Lower leg skin (tissue), 3 donors: ENCODE measurements around the gene WWTR1.

Source experiments
- POLR2A ChIP-seq, 2 donors: fragments of 450-650 bp; IDR thresholded peaks; one replicate each; pipeline ENCODE4 v1.6.1; 2016 to 2017; ENCODE audit warnings: antibody characterized with exemption in 2 of 2, mild to moderate bottlenecking in 1 of 2, moderate library complexity in 1 of 2
- TF ChIP-seq, protein P1 (sequence below), 3 donors: fragments of 450-650 bp; IDR thresholded peaks; one replicate each; pipeline ENCODE4 v1.5.1; 2016; ENCODE audit warnings: antibody characterized with exemption in 3 of 3, mild to moderate bottlenecking in 3 of 3, moderate library complexity in 2 of 3

DNA sequence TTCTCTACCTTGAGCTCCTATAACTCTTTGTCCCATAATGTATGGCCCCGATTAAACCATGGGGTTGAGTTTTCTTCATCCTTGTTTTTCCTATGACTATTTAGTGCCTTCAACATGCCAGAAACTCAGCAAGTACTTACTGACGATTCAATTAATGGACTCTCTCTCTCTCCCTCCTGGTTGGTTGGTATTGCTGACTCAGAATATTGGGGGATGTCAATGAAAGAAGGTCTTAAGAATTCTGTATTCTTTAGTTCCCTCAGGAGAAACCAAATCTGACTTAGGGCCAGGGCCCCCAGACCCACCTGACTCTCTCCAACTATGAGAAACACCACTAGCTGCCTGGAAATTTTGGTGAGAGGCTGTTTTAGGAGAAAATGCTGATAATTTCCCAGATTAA lies 142.6 kb downstream of the WWTR1 start:
- TF ChIP-seq, protein P1, sequence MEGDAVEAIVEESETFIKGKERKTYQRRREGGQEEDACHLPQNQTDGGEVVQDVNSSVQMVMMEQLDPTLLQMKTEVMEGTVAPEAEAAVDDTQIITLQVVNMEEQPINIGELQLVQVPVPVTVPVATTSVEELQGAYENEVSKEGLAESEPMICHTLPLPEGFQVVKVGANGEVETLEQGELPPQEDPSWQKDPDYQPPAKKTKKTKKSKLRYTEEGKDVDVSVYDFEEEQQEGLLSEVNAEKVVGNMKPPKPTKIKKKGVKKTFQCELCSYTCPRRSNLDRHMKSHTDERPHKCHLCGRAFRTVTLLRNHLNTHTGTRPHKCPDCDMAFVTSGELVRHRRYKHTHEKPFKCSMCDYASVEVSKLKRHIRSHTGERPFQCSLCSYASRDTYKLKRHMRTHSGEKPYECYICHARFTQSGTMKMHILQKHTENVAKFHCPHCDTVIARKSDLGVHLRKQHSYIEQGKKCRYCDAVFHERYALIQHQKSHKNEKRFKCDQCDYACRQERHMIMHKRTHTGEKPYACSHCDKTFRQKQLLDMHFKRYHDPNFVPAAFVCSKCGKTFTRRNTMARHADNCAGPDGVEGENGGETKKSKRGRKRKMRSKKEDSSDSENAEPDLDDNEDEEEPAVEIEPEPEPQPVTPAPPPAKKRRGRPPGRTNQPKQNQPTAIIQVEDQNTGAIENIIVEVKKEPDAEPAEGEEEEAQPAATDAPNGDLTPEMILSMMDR (IDR thresholded peaks at IDR 0.05) = no peak
- no peak for TF ChIP-seq POLR2A (IDR thresholded peaks at IDR 0.05)
